Measurements from ENCODE around the gene NTNG1.

DNA sequence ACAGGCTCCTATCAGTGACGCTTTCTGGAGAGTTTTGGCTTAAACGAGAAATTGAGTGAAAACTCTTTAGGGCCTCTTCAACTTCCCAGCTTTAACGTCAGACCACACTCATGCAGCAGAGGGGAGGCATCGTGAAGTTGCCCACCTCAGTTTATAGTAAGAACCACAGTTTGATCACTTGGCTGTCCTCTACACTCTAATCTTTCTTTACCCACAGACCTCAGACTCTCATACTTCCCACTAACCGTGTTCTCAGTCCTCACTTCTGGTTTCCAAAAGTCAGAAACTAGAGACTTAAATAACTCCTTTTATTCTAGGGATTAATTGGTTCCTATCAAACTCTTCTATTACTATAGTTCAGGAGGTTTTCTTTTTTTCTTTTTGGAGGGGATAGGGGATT, 302.2 kb downstream of the NTNG1 start:
- TF ChIP-seq NFE2L2 (IDR thresholded peaks at IDR 0.05; ENCODE audit: low read depth, low read length) = no peak
- TF ChIP-seq USF2 (IDR thresholded peaks at IDR 0.05; ENCODE audit: low read depth, low read length) = no peak

Data from IMR-90 (cell line).